HepG2 (cell line): ENCODE data around the gene RRP12. TPM values are rescaled to one million over a fixed set of nuclear protein-coding genes. Genes with fewer than 3 reads are reported as not detected.

ENCODE experiments used
- ETV6 ChIP-seq: sonication (generic); formaldehyde crosslinking; conservative IDR thresholded peaks from 2 replicates; pipeline ENCODE4 v1.4.0; 2020; ENCODE audit warnings: missing genetic modification reagents
- GPN1 ChIP-seq: sonication (generic); formaldehyde crosslinking; IDR thresholded peaks from 2 replicates; pipeline ENCODE4 v1.5.1; 2020; ENCODE audit warnings: missing genetic modification reagents, borderline replicate concordance
- HES4 ChIP-seq: sonication (generic); formaldehyde crosslinking; IDR thresholded peaks from 2 replicates; pipeline ENCODE4 v1.9.0; 2021; ENCODE audit warnings: mild to moderate bottlenecking, missing genetic modification reagents, borderline replicate concordance
- NFATC3 ChIP-seq: sonication (generic); formaldehyde crosslinking; IDR thresholded peaks from 2 replicates; pipeline ENCODE4 v1.5.1; 2020; ENCODE audit warnings: mild to moderate bottlenecking, missing genetic modification reagents
- PAX8 ChIP-seq: sonication (generic); formaldehyde crosslinking; IDR thresholded peaks from 2 replicates; pipeline ENCODE4 v1.8.0; 2022; ENCODE audit warnings: mild to moderate bottlenecking, missing genetic modification reagents, borderline replicate concordance
- RERE ChIP-seq: IDR thresholded peaks from 2 replicates; pipeline ENCODE4 v1.6.1; 2016; ENCODE audit warnings: low read depth, missing genetic modification reagents, missing compliant biosample characterization
- SUZ12 ChIP-seq: fragments of 150-350 bp; IDR thresholded peaks from 2 replicates; pipeline ENCODE4 v1.6.1; 2014; ENCODE audit warnings: low read depth, low read length
- TAF15 ChIP-seq: fragments of 200-400 bp; formaldehyde crosslinking; IDR thresholded peaks from one replicate; pipeline ENCODE4 v1.6.1; 2018; ENCODE audit warnings: mild to moderate bottlenecking, low read depth, low read length; ENCODE audit not compliant: poor library complexity, severe bottlenecking
- ZBTB46 ChIP-seq: sonication (generic); formaldehyde crosslinking; IDR thresholded peaks from 2 replicates; pipeline ENCODE4 v1.4.0; 2020; ENCODE audit warnings: mild to moderate bottlenecking, missing genetic modification reagents, borderline replicate concordance
- ZFP41 ChIP-seq: sonication (generic); formaldehyde crosslinking; IDR thresholded peaks from 2 replicates; pipeline ENCODE4 v1.4.0; 2020; ENCODE audit warnings: mild to moderate bottlenecking, missing genetic modification reagents, borderline replicate concordance
- ZFY ChIP-seq: sonication (generic); formaldehyde crosslinking; IDR thresholded peaks from 2 replicates; pipeline ENCODE4 v1.4.0; 2020; ENCODE audit warnings: missing genetic modification reagents
- ZNF329 ChIP-seq: sonication (generic); formaldehyde crosslinking; IDR thresholded peaks from 2 replicates; pipeline ENCODE4 v1.9.0; 2021; ENCODE audit warnings: low read depth, mild to moderate bottlenecking, missing genetic modification reagents
- ZNF446 ChIP-seq: sonication (generic); formaldehyde crosslinking; IDR thresholded peaks from 2 replicates; pipeline ENCODE4 v1.5.0; 2020; ENCODE audit warnings: mild to moderate bottlenecking, missing genetic modification reagents
- ZNF510 ChIP-seq: sonication (generic); formaldehyde crosslinking; IDR thresholded peaks from 2 replicates; pipeline ENCODE4 v1.4.0; 2020; ENCODE audit warnings: low read depth, mild to moderate bottlenecking, missing genetic modification reagents
- ZNF552 ChIP-seq: sonication (generic); formaldehyde crosslinking; IDR thresholded peaks from 2 replicates; pipeline ENCODE4 v1.9.0; 2022; ENCODE audit warnings: missing genetic modification reagents, mild to moderate bottlenecking, borderline replicate concordance
- ZNF737 ChIP-seq: sonication (generic); formaldehyde crosslinking; IDR thresholded peaks from 2 replicates; pipeline ENCODE4 v1.5.0; 2020; ENCODE audit warnings: missing genetic modification reagents, mild to moderate bottlenecking, borderline replicate concordance
- polyA plus RNA-seq, 8 experiments: library from polyadenylated mRNA; depleted of rRNA in 3 of 8; stranded (reverse) in 7 of 8; unstranded in 1 of 8; fragments of >200 nt; fragmentation: Illumina TruSeq in 4 of 8; extraction: Trizol in 4 of 8; gene quantifications; 2 replicates each; pipeline versions ENCODE4 v1.2.1 to v1.2.3, GENCODE V29; 2011 to 2016; ENCODE audit warnings: low read depth in 4 of 8, missing spikeins in 1 of 8, mixed read lengths in 1 of 8; ENCODE audit not compliant: insufficient read depth in 1 of 8
- total RNA-seq, 5 experiments: library from RNA; depleted of rRNA; stranded (reverse); fragments of >200 nt; fragmentation: Illumina TruSeq; extraction: Trizol; gene quantifications; 2 replicates each; pipeline ENCODE4 v1.2.3, GENCODE V29; 2016; ENCODE audit warnings: low read depth in 1 of 5
- TF ChIP-seq, protein P1 (sequence below): sonication (generic); formaldehyde crosslinking; IDR thresholded peaks from 2 replicates; pipeline ENCODE4 v1.4.0; 2020; ENCODE audit warnings: low read depth, mild to moderate bottlenecking, missing genetic modification reagents
- TF ChIP-seq, protein P2 (sequence below): sonication (generic); formaldehyde crosslinking; IDR thresholded peaks from 2 replicates; pipeline ENCODE4 v1.4.0; 2020; ENCODE audit warnings: missing genetic modification reagents

Gene RRP12
- total and polyA plus RNA-seq, 2 of the 13 experiments (the other 11 are each of a cell fraction or from before 2014, with no cell fraction given): 13.2 to 39.4 TPM

DNA sequence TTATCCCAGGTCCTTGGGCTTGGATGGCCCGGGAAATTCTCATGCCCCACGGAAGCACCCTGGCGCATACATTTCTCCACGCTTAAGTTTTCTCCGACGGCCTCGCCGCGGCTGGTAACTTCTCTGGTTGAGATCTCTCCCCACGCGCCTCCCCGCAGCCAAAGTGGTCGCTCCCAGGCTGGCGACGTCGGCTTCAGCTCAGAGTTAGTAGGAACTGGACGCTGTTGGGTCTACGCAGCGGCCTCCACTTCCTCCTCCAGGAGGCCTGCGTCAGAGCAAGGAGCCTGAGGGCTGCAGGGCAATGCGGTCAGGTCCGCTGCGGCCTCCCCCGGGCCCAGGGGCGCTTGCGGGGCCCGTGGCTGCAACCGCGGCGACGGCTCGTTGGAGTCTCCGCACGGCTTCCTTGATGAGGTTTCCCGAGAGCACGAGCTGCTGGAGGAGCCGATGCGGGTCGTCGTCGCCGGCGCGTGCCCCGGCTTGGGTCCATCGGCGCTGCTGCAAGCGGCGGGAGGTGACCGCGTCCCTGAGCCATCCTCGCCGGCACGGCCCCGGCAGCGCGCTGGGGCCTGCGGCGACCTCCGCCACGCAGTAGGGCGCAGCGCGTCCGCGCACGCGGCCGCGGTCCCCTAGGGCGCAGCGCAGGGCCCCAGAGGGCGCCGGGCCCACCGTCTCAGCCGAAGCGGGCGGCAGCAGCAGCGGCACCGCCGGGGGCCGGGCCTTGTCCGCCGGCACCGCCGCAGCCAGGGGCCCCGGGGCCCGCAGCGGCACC lies 67.4 kb downstream of the RRP12 start (continued):
- TF ChIP-seq ZNF329 (CRISPR knock-in tag): 0 out of 2 replicates have a peak, but pooled peaks have one; percentile 46
- no peak for TF ChIP-seq TAF15
- peak; percentile 68 for TF ChIP-seq ZFY (CRISPR knock-in tag)
- TF ChIP-seq ZNF552: no peak
- no peak for TF ChIP-seq ZBTB46 (CRISPR knock-in tag)
- no peak for TF ChIP-seq SUZ12
- 0 out of 2 replicates have a peak, but pooled peaks have one; percentile 37 for TF ChIP-seq NFATC3 (CRISPR knock-in tag)
- TF ChIP-seq, protein P1, sequence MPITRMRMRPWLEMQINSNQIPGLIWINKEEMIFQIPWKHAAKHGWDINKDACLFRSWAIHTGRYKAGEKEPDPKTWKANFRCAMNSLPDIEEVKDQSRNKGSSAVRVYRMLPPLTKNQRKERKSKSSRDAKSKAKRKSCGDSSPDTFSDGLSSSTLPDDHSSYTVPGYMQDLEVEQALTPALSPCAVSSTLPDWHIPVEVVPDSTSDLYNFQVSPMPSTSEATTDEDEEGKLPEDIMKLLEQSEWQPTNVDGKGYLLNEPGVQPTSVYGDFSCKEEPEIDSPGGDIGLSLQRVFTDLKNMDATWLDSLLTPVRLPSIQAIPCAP (CRISPR knock-in tag): no peak
- TF ChIP-seq ZNF510 (CRISPR knock-in tag): no peak
- no peak for TF ChIP-seq ZFP41 (CRISPR knock-in tag)
- TF ChIP-seq ZNF737 (CRISPR knock-in tag): no peak
- no peak for TF ChIP-seq PAX8 (CRISPR knock-in tag)
- TF ChIP-seq, protein P2, sequence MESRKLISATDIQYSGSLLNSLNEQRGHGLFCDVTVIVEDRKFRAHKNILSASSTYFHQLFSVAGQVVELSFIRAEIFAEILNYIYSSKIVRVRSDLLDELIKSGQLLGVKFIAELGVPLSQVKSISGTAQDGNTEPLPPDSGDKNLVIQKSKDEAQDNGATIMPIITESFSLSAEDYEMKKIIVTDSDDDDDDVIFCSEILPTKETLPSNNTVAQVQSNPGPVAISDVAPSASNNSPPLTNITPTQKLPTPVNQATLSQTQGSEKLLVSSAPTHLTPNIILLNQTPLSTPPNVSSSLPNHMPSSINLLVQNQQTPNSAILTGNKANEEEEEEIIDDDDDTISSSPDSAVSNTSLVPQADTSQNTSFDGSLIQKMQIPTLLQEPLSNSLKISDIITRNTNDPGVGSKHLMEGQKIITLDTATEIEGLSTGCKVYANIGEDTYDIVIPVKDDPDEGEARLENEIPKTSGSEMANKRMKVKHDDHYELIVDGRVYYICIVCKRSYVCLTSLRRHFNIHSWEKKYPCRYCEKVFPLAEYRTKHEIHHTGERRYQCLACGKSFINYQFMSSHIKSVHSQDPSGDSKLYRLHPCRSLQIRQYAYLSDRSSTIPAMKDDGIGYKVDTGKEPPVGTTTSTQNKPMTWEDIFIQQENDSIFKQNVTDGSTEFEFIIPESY (CRISPR knock-in tag): no peak
- 0 out of 2 replicates have a peak, but pooled peaks have one; percentile 57 for TF ChIP-seq ZNF446 (CRISPR knock-in tag)
- TF ChIP-seq ETV6 (CRISPR knock-in tag): no peak
- no peak for TF ChIP-seq RERE
- TF ChIP-seq GPN1 (CRISPR knock-in tag): no peak
- 0 out of 2 replicates have a peak, but pooled peaks have one; percentile 30 for TF ChIP-seq HES4
